Left ventricle myocardium superior (tissue), 1 donor: Measurements from ENCODE around the gene KCNMB2. TPM values are rescaled to one million over a fixed set of nuclear protein-coding genes. Genes with fewer than 3 reads are reported as not detected.
"Not testable (repeated sequence)": the region's sequence is repeated elsewhere in the genome, so short reads cannot be mapped to it uniquely, and the experiment has no call there.

Experiments
- ATAC-seq: fragments of 200-7000 bp; cut with Tn5 transposase; one replicate; pipeline ENCODE4 v1.9.1; 2020; ENCODE audit warnings: mild to moderate bottlenecking, moderate library complexity
- DNase-seq: peaks from one replicate; pipeline ENCODE4 v3.0.0-alpha.2; 2020
- intact Hi-C: fragments of 100-400 bp; cut with micrococcal nuclease; formaldehyde crosslinking; loops from one replicate; pipeline ENCODE4 v1.11.0; 2022
- total RNA-seq: library from RNA; stranded (reverse); fragmentation: NEBNext Ultra II Directional; extraction: Animal tissue kit (Norgen Biotek cat#: 25700); gene quantifications from one replicate; pipeline ENCODE4 v1.2.1, GENCODE V29; 2021
- donor health status: DM: no; HTN: yes; CAD: no; lungs with severe emphysema.

Gene KCNMB2
- total RNA-seq, 1 donor from 2014 or later = 2.7 TPM

DNA sequence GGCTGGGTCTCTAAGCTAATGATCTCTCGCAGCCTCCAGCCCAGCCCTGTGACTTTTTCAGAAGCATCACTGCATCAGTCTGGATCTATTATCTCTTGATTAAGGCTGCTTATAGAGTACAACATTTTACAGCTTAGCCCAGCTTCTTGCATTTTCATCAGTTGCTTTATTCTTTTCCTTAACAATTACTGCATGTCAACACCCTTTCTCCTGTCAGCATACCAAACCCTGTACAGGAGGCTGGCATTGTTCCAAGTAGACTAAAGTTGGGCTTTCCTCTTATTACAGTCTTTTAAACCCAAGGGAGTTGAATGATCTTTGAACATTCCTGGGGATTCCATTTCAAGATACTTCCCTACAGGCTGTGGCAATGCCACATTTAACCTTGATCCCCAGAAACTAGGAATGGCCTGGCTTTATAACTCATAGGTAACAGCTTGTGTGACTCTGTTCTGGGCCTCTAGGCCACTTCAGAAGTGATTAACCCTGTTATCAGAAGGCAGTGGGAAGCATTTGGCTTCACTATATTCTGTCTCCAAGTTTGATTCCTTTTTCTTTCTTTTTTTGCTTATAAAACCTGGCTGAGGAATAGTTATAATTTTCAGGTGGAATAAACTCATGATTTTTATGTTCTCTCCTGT is 182.9 kb downstream of the KCNMB2 start:
- DNase-seq = no peak
- ATAC-seq = peak; percentile 70
- intact Hi-C loops = no loop called here

DNA sequence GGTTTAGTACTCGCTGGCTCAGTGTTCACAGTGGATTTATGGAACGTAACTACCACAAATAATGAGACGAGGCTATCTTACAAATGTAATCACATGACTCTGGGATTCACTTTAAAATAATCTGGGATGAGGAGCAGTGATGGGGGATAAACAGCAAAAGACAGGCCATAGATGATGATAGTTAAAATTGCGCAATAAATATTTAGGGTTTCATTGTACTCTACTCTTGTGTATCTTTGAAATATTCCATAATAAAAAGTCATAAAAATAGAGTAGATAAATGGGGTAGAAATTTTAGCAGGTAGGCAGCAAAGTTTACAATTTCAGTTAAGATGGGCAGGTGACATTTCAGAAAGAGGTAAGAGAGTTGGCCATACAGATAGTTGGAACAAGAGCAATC is 196.6 kb downstream of the KCNMB2 start:
- DNase-seq (no peak), ATAC-seq (no peak)
- intact Hi-C loops = no loop called here

DNA sequence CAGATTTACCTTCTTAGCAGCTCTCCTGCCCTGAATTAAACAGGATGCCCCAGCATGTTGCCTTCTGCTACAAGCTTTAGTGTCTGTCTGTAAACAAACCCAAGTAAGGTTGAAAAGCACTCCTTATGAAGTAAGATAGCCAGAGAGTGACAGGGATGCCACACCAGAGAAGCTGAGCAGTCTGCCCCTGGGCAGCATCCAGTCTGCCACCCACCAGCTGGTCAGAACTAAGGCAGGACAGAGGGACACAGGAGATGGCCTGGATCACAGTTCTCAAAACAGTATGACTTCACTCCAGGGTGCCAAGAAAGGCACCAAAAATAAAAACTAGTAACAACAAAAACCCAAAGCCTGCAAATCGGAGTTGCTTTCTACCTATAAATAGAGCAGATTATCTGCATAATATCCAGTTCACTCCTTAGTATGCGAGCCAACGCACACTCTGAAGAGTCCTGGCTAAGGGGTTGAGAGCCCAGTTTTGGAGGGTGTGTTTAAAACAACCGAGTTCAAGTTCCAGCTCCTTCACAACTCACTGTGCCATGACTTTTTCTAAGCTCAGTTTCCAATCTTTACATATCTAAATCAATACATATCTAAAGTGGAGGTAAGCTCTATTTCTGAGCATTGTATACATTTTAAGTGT is 198.9 kb downstream of the KCNMB2 start:
- DNase-seq (no peak), ATAC-seq (peak; percentile 66)
- intact Hi-C loops = no loop called here

DNA sequence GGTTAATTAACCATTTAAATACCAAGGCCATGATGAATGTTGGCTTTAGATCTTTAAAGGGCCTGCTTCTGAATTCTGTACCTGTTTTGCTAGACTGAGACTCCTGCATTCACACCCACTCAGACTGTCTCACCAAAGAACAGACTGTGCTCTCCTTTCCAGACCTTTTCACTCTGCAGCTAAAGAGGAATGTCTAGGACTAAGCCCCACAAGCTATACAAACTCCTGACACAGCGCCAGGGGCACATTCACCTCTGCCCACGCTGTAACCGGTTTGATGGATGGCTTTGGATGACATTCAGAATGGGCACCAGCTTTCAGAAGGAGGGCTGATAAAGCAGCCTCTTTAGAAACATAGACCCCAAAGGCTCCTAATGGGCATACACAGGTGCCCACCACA is 200.1 kb downstream of the KCNMB2 start:
- ATAC-seq (peak; percentile 77), DNase-seq (peak; percentile 40)
- intact Hi-C loops = no loop called here

DNA sequence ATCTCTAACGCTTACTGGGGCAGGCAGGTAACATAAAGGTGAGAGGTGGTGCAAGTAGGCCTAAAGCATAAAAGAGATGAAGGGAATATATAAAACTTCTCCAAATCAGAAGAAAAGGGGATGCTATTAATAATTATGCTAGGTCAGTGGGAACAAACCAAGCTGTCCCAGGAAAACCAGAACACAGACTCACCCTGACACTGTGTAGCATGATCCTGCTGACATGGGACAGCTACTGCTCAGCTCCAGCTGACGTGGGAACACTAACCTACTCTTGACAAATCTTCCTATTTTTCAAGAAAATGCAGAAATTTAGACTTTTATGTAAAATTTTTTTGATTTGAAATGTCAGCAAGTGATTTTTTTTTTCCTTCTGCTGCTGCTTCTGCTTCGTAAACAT is 203.5 kb downstream of the KCNMB2 start:
- ATAC-seq (peak; percentile 52), DNase-seq (no peak)
- intact Hi-C loops = no loop called here

DNA sequence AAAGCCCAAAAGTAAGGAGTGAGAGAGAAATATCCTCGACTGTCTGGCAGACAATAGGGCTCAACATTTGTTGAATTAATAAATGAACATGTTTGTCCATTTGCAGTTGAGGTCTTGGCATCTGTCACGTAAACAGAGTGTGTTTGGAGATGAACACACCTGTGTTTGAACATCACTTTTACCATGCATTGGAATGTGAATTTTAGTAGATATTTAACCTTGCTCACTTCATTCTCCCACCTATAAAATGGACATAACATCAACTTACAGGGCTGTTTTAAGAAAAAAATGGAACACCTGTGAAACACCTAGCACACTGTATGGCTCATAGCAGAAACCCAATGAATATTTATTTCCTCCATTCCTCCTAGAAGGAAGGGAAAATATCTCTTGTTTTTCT is 204.8 kb downstream of the KCNMB2 start:
- DNase-seq (no peak), ATAC-seq (no peak)
- intact Hi-C loops = no loop called here

- no peak for DNase-seq
- ATAC-seq = no peak
- intact Hi-C loops = no loop called here
Observed at GRCh38 chr3:178743297-178743696, 207.1 kb downstream of the KCNMB2 start.

GRCh38 chr3:178745861-178746655 is 209.8 kb downstream of the KCNMB2 start:
- ATAC-seq, DNase-seq, intact Hi-C loops: not testable (repeated sequence)

- ATAC-seq (no peak), DNase-seq (no peak)
- intact Hi-C loops = no loop called here
Observed at GRCh38 chr3:178748874-178749273, 212.6 kb downstream of the KCNMB2 start.

DNA sequence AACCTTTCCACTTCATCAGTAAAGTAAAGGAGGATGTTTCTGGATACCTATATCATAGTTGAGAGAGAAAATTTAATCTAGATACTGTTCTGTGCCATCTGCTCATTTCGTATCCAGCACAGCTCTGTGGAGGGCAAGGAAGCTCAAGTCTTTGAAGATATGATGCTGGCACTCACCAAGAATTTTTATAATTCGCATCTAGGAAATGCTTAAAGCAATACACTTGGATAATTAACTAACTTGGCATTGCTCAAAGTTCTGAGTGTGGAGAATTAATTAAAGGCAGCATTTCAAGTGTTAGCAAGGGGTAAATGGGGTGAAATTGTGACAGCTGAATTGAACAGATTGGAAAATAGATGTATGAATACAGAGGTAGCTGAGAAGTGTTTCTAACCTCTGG is 213.2 kb downstream of the KCNMB2 start:
- intact Hi-C loops = no loop called here
- ATAC-seq (no peak), DNase-seq (no peak)

DNA sequence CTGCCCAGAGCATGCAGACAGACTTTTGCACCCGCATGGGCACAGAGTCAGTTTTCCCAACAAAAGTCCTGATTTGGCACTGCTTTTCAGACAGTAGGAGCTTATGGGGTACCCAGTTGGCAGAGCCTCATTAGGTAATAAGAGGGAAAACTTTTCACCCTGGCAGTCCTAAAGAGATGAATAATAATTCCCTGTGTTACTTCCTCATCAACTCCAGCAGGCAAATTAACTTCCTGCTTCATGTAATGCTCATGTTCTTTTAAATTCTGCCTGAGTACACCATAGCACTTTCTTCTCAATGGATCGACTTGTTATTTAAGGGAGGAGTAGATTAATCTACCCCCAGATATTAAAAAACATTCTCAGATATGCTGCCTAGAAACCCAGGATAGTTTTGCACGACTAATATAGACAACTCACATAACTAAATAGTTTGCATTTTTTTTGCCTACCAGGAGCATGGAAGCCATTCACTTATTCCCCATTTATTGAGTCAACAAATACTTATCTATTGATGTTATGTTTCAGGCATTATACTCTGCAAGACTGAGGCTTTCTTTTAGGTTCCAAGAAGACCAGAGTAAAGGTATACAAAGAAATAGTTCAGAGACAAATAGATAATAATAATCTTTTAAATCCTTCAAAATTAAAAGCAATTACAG is 214.5 kb downstream of the KCNMB2 start:
- ATAC-seq (no peak), DNase-seq (no peak)
- intact Hi-C loops = no loop called here

DNA sequence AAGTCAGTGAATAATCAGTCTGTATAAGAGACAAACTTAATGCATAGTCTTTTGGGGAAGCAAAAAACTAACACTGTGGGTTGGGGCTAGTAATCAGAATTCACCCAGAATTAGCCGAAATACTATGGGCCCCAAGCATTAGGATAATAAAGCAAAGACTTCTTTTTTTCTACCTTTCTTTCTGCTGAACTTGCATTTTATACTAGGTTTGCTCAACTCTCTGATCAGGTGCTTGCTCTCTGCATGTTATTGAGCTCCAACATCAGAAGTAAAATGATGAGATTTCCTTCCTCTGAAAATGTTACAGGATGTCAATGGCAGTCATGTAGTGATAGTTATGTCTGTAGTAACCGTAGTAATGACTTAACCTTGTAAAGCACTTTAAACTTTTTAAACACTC is 216.6 kb downstream of the KCNMB2 start:
- DNase-seq = no peak
- intact Hi-C loops = no loop called here
- no peak for ATAC-seq

GRCh38 chr3:178754852-178755510 is 218.7 kb downstream of the KCNMB2 start:
- ATAC-seq (peak; percentile 38), DNase-seq (no peak)
- intact Hi-C loops = no loop called here

DNA sequence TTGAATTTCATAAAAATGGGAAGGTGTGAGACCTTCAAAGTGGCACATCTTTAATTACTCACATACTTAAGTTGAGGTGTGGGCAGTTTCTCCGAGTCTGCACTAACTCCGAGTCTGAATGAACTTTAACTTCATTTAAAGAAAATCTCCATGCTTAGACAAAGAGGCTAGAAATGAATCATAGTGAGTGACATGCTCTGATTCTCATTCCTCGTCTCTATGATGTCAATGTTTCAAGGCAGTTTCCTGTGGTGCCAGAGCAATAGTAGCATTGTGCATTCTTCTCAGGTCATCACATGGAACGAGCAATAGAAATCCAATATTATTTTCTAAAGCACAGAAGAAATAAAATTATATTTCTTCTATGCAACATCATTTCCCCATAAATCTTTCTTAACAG is 224.8 kb downstream of the KCNMB2 start:
- no peak for DNase-seq
- ATAC-seq = no peak
- intact Hi-C loops = no loop called here

GRCh38 chr3:178761461-178761860 is 225.2 kb downstream of the KCNMB2 start:
- intact Hi-C loops = no loop called here
- no peak for ATAC-seq
- no peak for DNase-seq

DNA sequence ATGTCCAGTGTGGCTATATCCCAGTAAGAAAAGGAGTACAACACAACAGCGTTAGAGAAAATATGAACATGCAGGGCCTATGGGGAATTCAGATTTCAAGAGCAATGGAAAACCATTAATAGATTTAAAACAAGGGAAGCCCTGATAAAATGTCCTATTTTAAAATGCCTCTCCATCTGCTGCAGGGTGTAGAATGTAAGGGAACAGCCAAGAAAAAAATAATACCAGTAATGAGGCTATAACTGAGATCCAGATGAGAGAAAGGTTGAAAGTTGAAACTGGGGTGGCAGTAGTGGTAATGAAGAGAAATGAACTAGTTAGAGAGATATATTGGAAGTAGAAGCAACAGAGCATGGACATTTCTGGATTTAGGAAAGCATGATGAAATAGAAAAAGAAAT is 226.1 kb downstream of the KCNMB2 start:
- ATAC-seq (peak; percentile 70), DNase-seq (no peak)
- intact Hi-C loops = no loop called here

- no peak for DNase-seq
- no peak for ATAC-seq
- intact Hi-C loops = no loop called here
Observed at GRCh38 chr3:178765472-178765871, 229.2 kb downstream of the KCNMB2 start.

- DNase-seq = no peak
- no peak for ATAC-seq
- intact Hi-C loops = no loop called here
Observed at GRCh38 chr3:178767581-178767980, 231.3 kb downstream of the KCNMB2 start.

- ATAC-seq (no peak), DNase-seq (no peak)
- intact Hi-C loops = no loop called here
Observed at GRCh38 chr3:178768072-178768864, 232.0 kb downstream of the KCNMB2 start.
